GM12872 (cell line): Measurements from ENCODE around the gene ADGRB3.

Experiments used
- TF ChIP-seq, protein P1 (sequence below): IDR thresholded peaks from 3 replicates; pipeline ENCODE4 v1.5.1; 2011; ENCODE audit warnings: low read depth, mild to moderate bottlenecking, low read length, moderate library complexity; ENCODE audit not compliant: insufficient read depth

The ADGRB3 gene

GRCh38 chr6:68876792-68877493 is 241.9 kb downstream of the ADGRB3 start:
- TF ChIP-seq, protein P1, sequence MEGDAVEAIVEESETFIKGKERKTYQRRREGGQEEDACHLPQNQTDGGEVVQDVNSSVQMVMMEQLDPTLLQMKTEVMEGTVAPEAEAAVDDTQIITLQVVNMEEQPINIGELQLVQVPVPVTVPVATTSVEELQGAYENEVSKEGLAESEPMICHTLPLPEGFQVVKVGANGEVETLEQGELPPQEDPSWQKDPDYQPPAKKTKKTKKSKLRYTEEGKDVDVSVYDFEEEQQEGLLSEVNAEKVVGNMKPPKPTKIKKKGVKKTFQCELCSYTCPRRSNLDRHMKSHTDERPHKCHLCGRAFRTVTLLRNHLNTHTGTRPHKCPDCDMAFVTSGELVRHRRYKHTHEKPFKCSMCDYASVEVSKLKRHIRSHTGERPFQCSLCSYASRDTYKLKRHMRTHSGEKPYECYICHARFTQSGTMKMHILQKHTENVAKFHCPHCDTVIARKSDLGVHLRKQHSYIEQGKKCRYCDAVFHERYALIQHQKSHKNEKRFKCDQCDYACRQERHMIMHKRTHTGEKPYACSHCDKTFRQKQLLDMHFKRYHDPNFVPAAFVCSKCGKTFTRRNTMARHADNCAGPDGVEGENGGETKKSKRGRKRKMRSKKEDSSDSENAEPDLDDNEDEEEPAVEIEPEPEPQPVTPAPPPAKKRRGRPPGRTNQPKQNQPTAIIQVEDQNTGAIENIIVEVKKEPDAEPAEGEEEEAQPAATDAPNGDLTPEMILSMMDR: no peak

GRCh38 chr6:68880050-68880813 is 245.2 kb downstream of the ADGRB3 start:
- TF ChIP-seq, protein P1: no peak

DNA sequence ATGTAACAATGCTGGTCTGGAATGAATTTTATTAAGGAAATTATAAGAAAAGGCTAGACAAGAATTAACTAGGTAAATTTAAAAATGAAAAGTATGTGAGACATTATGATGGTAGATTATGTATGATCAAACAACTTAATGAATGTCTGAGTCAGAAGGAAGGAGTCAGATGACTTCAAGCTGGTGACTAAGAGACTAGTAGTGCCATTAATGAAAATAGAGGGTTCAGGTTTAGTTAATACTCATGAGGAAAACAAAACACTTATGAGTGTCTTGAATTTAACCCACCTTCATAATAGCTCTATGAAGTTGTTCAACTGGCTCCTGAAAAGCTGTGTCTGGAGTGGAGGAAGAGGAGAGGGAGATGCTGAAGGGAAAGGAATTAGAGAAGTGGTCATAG is 256.3 kb downstream of the ADGRB3 start:
- TF ChIP-seq, protein P1: no peak

DNA sequence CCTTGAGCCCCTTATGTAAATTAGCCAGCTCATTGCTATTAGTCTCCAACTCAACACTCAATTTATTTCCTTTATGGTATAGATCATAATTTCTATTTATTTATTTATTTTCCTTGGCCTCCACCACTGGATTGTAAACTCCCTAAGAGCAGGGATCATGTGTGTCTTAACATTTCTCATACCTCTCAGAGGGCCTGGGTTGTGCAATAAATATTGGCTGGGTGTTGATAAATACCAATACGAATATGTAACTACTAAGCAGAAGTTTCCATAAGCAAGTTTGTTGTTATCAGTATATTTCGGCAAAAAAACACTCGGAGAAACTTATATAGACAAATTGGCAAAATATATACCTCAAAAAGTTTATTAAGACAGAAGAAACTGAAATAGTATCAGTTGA is 257.4 kb downstream of the ADGRB3 start:
- TF ChIP-seq, protein P1: no peak

- TF ChIP-seq, protein P1: no peak
Measured at GRCh38 chr6:68895929-68896328, 260.8 kb downstream of the ADGRB3 start.

DNA sequence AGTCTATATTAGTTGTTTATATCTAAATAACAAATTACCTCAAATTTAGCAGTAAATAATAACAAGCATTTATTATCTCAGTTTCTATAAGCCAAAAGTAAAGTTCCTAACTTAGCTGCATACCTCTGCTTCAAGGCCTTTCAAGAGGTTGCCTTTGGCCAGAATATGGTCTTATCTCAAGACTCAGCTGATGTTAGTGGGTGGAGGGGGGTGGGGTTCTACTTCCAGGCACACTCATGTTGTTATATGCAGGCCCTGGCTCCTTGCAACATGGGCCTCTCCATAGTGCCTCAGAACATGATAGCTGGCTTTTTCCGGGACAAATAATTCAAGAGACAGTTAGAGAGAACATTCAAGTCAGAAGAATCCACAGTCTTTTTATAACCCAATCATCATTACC is 266.0 kb downstream of the ADGRB3 start:
- TF ChIP-seq, protein P1: no peak

DNA sequence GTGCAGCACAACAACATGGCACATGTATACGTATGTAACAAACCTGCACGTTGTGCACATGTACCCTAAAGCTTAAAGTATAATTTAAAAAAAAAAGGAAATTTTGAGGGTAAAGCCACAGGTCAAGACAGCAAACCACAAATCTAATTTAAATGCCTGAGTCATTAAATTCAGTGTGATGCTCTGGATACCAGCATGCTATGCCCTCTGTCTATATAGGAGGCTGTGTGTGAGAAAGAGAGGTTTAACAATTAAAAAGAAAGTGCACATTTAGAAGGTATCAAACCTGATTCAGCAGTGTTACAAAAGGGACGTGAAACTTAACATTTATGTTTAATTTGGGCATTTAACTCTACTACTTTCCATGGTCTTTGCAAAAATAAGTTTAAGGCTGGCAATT is 276.3 kb downstream of the ADGRB3 start:
- TF ChIP-seq, protein P1: no peak
